Progenitor cell of endocrine pancreas (in vitro differentiated cells): ENCODE results near the gene LRRC8A. TPM values are rescaled to one million over a fixed set of nuclear protein-coding genes. Genes with fewer than 3 reads are reported as not detected.
A peak's percentile ranks its signal among the peaks of the same experiment; 100 is the strongest.

Experiments
- DNase-seq: peaks from one replicate; pipeline ENCODE4 v3.0.0; 2021; ENCODE audit warnings: low spot score; ENCODE audit not compliant: unreplicated experiment
- H3K27ac Mint-ChIP-seq: 2 replicates; pipeline ENCODE4 v1.8.0; 2021; ENCODE audit warnings: mild to moderate bottlenecking, moderate library complexity, mixed read lengths
- H3K27me3 Mint-ChIP-seq: 2 replicates; pipeline ENCODE4 v1.8.0; 2021; ENCODE audit warnings: mixed read lengths
- H3K36me3 Mint-ChIP-seq: 2 replicates; pipeline ENCODE4 v1.8.0; 2022; ENCODE audit warnings: mixed read lengths; ENCODE audit not compliant: insufficient read depth
- H3K4me1 Mint-ChIP-seq: 2 replicates; pipeline ENCODE4 v1.8.0; 2021; ENCODE audit warnings: low read depth, mixed read lengths
- H3K4me3 Mint-ChIP-seq: 2 replicates; pipeline ENCODE4 v1.8.0; 2021; ENCODE audit warnings: low read depth, mild to moderate bottlenecking, moderate library complexity, mixed read lengths
- H3K9me3 Mint-ChIP-seq: 2 replicates; pipeline ENCODE4 v1.8.0; 2021; ENCODE audit warnings: low read depth, mixed read lengths
- CTCF ChIP-seq: fragments of 200-600 bp; sonication (generic); IDR thresholded peaks from one replicate; pipeline ENCODE4 v1.5.0; 2021; ENCODE audit warnings: antibody characterized with exemption, mild to moderate bottlenecking; ENCODE audit not compliant: unreplicated experiment
- total RNA-seq: library from RNA; stranded (reverse); gene quantifications from 2 replicates; pipeline ENCODE4 v1.2.1, GENCODE V29; 2021

Gene LRRC8A
- total RNA-seq, 1 donor from 2014 or later = 38.2 TPM

- no peak for TF ChIP-seq CTCF
- Mint-ChIP-seq H3K9me3 (no peaks in the 10 kb centered on the region), H3K36me3 (peaks cover 20% of the 10 kb centered on the region), H3K4me3 (no peak overlapping the region), H3K4me1 (peaks cover 21% of the 10 kb centered on the region), H3K27me3 (no peaks in the 10 kb centered on the region), H3K27ac (peak overlapping the region; percentile 65)
- DNase-seq = no peak
Measured at GRCh38 chr9:128910906-128911305, 29.0 kb downstream of the LRRC8A start.

- peak overlapping the region; percentile 93 for H3K27ac Mint-ChIP-seq
- peaks cover 21% of the 10 kb centered on the region for H3K36me3 Mint-ChIP-seq
- no peak for DNase-seq
- no peaks in the 10 kb centered on the region for H3K9me3 Mint-ChIP-seq
- TF ChIP-seq CTCF = no peak
- H3K4me1 Mint-ChIP-seq = peaks cover 21% of the 10 kb centered on the region
- H3K4me3 Mint-ChIP-seq = no peak overlapping the region
- no peaks in the 10 kb centered on the region for H3K27me3 Mint-ChIP-seq
Measured at GRCh38 chr9:128911529-128912035, 29.6 kb downstream of the LRRC8A start.

GRCh38 chr9:128912270-128912853 is 30.4 kb downstream of the LRRC8A start:
- no peak for TF ChIP-seq CTCF
- Mint-ChIP-seq H3K27me3 (no peaks in the 10 kb centered on the region), H3K4me1 (peaks cover 21% of the 10 kb centered on the region), H3K27ac (peak overlapping the region; percentile 93), H3K9me3 (no peaks in the 10 kb centered on the region), H3K36me3 (peaks cover 22% of the 10 kb centered on the region), H3K4me3 (no peak overlapping the region)
- no peak for DNase-seq

GRCh38 chr9:128913048-128913900 is 31.3 kb downstream of the LRRC8A start:
- no peak overlapping the region for H3K4me3 Mint-ChIP-seq
- H3K27ac Mint-ChIP-seq = peak overlapping the region; percentile 93
- peaks cover 21% of the 10 kb centered on the region for H3K4me1 Mint-ChIP-seq
- TF ChIP-seq CTCF = no peak
- no peaks in the 10 kb centered on the region for H3K27me3 Mint-ChIP-seq
- peaks cover 20% of the 10 kb centered on the region for H3K36me3 Mint-ChIP-seq
- no peak for DNase-seq
- no peaks in the 10 kb centered on the region for H3K9me3 Mint-ChIP-seq

- H3K4me3 Mint-ChIP-seq = no peak overlapping the region
- H3K27me3 Mint-ChIP-seq = no peaks in the 10 kb centered on the region
- H3K27ac Mint-ChIP-seq = no peak overlapping the region
- H3K9me3 Mint-ChIP-seq = no peaks in the 10 kb centered on the region
- DNase-seq = no peak
- TF ChIP-seq CTCF = no peak
- H3K36me3 Mint-ChIP-seq = peaks cover 12% of the 10 kb centered on the region
- H3K4me1 Mint-ChIP-seq = peaks cover 21% of the 10 kb centered on the region
Measured at GRCh38 chr9:128913995-128914772, 32.3 kb downstream of the LRRC8A start.
